Measurements from ENCODE around the gene ZNF710. TPM values are rescaled to one million over a fixed set of nuclear protein-coding genes. Genes with fewer than 3 reads are reported as not detected.

ZNF710 gene
- total RNA-seq, 2 donors from 2014 or later: 10.3 to 12.0 TPM

GRCh38 chr15:90060797-90061196 is 59.7 kb downstream of the ZNF710 start:
- H3K4me3 ChIP-seq: no peak overlapping the region
- H3K4me1 ChIP-seq (ENCODE audit: control insufficient read depth in 1 of 2, low read depth in 2 of 2): peaks cover 12 to 42% of the 10 kb centered on the region in 2 donors
- no peaks in the 10 kb centered on the region for H3K27me3 ChIP-seq (replicated peaks; ENCODE audit: insufficient read depth)
- H3K27ac ChIP-seq: no peak overlapping the region
- H3K36me3 ChIP-seq: no peaks in the 10 kb centered on the region
- ATAC-seq (ENCODE audit: insufficient number of reproducible peaks, low FRiP score, low read depth) (no peak), DNase-seq (ENCODE audit: low spot score) (no peak)
- H3K9me3 ChIP-seq: no peaks in the 10 kb centered on the region
- TF ChIP-seq CTCF (IDR thresholded peaks at IDR 0.05): no peak

GRCh38 chr15:90062023-90062442 is 60.9 kb downstream of the ZNF710 start:
- no peak for TF ChIP-seq CTCF (IDR thresholded peaks at IDR 0.05)
- Histone ChIP-seq H3K27ac (no peak overlapping the region), H3K36me3 (no peaks in the 10 kb centered on the region), H3K4me3 (no peak overlapping the region), H3K4me1 (ENCODE audit: control insufficient read depth in 1 of 2, low read depth in 2 of 2) (peaks cover 12 to 42% of the 10 kb centered on the region in 2 donors), H3K27me3 (replicated peaks; ENCODE audit: insufficient read depth) (no peaks in the 10 kb centered on the region), H3K9me3 (no peaks in the 10 kb centered on the region)
- DNase-seq (ENCODE audit: low spot score) (no peak), ATAC-seq (ENCODE audit: insufficient number of reproducible peaks, low FRiP score, low read depth) (no peak)

GRCh38 chr15:90062462-90062932 is 61.4 kb downstream of the ZNF710 start:
- DNase-seq (ENCODE audit: low spot score) (no peak), ATAC-seq (ENCODE audit: insufficient number of reproducible peaks, low FRiP score, low read depth) (no peak)
- Histone ChIP-seq H3K9me3 (no peaks in the 10 kb centered on the region), H3K36me3 (no peaks in the 10 kb centered on the region), H3K27me3 (replicated peaks; ENCODE audit: insufficient read depth) (no peaks in the 10 kb centered on the region), H3K4me1 (ENCODE audit: control insufficient read depth in 1 of 2, low read depth in 2 of 2) (peaks cover 12 to 42% of the 10 kb centered on the region in 2 donors), H3K27ac (peak overlapping the region in 1 of 2 donors; percentile 43), H3K4me3 (no peak overlapping the region)
- TF ChIP-seq CTCF (IDR thresholded peaks at IDR 0.05): no peak

GRCh38 chr15:90062973-90063769 is 62.0 kb downstream of the ZNF710 start:
- Histone ChIP-seq H3K4me1 (ENCODE audit: control insufficient read depth in 1 of 2, low read depth in 2 of 2) (peaks cover 12 to 42% of the 10 kb centered on the region in 2 donors), H3K4me3 (no peak overlapping the region), H3K36me3 (no peaks in the 10 kb centered on the region), H3K27me3 (replicated peaks; ENCODE audit: insufficient read depth) (no peaks in the 10 kb centered on the region), H3K9me3 (no peaks in the 10 kb centered on the region), H3K27ac (peak overlapping the region in 1 of 2 donors; percentile 43)
- DNase-seq (ENCODE audit: low spot score): no peak
- no peak for ATAC-seq (ENCODE audit: insufficient number of reproducible peaks, low FRiP score, low read depth)
- no peak for TF ChIP-seq CTCF (IDR thresholded peaks at IDR 0.05)

- no peak for TF ChIP-seq CTCF (IDR thresholded peaks at IDR 0.05)
- no peaks in the 10 kb centered on the region for H3K9me3 ChIP-seq
- DNase-seq (ENCODE audit: low spot score) (no peak), ATAC-seq (ENCODE audit: insufficient number of reproducible peaks, low FRiP score, low read depth) (no peak)
- H3K4me1 ChIP-seq (ENCODE audit: control insufficient read depth in 1 of 2, low read depth in 2 of 2): peaks cover 12 to 42% of the 10 kb centered on the region in 2 donors
- H3K4me3 ChIP-seq: no peak overlapping the region
- no peaks in the 10 kb centered on the region for H3K27me3 ChIP-seq (replicated peaks; ENCODE audit: insufficient read depth)
- no peaks in the 10 kb centered on the region for H3K36me3 ChIP-seq
- H3K27ac ChIP-seq: peak overlapping the region; percentile 61 to 74
Observed at GRCh38 chr15:90063770-90064247, 62.7 kb downstream of the ZNF710 start.
